Skin epidermis (tissue), 12 donors: ENCODE measurements around the gene SLC6A11.

ENCODE experiments used
- H3K27ac ChIP-seq, 21 experiments: fragments of 200-600 bp; sonication (generic) in 11 of 21; one replicate each; pipeline ENCODE4 v1.5.0; 2020; ENCODE audit warnings: mild to moderate bottlenecking in 3 of 21, inconsistent platforms in 2 of 21, moderate library complexity in 2 of 21
- H3K4me3 ChIP-seq, 7 experiments: fragments of 200-600 bp; sonication (generic) in 2 of 7; one replicate each; pipeline ENCODE4 v1.5.0; 2020; ENCODE audit warnings: inconsistent platforms in 2 of 7, mild to moderate bottlenecking in 2 of 7, moderate library complexity in 1 of 7

Gene SLC6A11

DNA sequence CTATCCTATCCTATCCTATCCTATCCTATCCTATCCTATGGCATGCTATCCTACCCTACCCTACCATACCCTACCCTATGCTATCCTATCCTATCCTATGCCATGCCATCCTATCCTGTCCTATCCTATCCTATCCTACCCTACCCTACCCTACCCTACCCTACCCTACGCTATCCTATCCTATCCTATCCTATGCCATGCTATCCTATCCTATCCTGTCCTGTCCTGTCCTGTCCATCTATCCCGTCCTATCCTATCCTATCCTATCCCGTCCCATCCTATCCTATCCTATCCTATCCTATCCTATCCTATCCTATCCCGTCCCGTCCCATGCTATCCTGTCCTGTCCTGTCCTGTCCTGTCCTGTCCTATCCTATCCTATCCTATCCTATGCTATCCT, 57.4 kb downstream of the SLC6A11 start:
- no peak overlapping the region for H3K27ac ChIP-seq
- no peak overlapping the region for H3K4me3 ChIP-seq

DNA sequence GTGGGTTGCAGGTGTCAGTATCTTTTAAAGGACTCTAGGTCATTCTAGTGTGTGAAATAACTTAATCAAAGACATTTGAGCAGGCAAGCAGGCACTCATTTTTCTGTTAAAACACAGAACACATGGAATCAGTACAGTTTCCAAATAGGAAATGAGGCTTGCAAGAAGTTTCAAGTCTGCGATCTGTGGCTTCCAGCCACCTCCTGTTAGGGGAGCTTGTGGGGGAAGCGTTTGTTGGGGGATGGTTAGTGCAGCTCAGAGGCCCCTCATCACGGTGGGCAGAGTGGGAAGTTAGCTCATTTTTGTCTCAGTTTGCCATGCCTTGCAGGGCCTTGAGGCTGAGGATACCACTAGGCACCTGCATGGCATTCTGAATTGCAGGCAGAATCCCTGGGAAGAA, 59.9 kb downstream of the SLC6A11 start:
- Histone ChIP-seq H3K4me3 (no peak overlapping the region), H3K27ac (no peak overlapping the region)

DNA sequence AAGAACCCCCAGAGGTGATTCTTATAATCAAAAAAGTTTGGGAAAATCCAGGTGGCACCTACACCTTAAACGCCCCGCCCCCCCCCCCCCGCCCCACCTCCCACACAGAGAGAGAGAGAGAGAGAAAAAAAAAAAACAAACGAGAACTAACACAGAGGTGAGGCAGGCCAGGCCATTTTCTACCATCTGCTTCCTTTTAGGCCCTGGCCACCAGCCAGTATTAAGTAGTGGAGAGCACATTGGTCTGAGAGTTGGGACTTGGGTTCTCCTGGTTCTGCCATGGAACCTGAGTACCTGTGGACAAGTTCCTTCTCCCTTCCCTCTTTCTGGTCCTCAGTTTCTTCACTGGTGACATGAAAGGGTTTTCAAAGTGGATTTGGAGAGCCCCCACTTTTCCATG, 60.6 kb downstream of the SLC6A11 start:
- H3K4me3 ChIP-seq = no peak overlapping the region
- no peak overlapping the region for H3K27ac ChIP-seq

DNA sequence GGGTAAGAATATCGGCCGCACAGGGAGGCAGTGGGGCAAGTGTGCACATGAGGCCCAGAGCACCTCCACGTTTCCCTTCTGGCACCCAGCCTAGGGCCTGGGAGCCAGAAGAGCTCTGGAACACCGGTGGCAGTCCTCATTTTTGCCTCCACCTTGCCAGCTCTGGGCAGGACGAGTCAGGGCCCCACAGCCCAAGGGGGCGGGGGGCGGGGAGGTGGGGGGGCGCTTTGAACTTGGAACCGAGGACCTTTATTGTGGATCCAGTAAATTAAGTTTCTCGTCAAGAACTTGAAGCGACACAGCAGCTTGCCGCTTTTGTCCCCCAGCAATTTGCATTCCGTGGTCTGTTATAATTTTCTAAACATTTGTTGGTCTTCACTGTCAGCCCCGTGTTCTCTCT, 66.8 kb downstream of the SLC6A11 start:
- H3K4me3 ChIP-seq = no peak overlapping the region

GRCh38 chr3:10883478-10884234, 67.6 kb downstream of the SLC6A11 start:
- H3K4me3 ChIP-seq = no peak overlapping the region
- H3K27ac ChIP-seq = no peak overlapping the region

More for the DNA sequence above, 66.8 kb downstream of the SLC6A11 start:
- H3K27ac ChIP-seq = no peak overlapping the region

- no peak overlapping the region for H3K4me3 ChIP-seq
- H3K27ac ChIP-seq = no peak overlapping the region
These were observed 71.0 kb downstream of the SLC6A11 start for GRCh38 chr3:10887015-10887414.

- no peak overlapping the region for H3K27ac ChIP-seq
- no peak overlapping the region for H3K4me3 ChIP-seq
These were observed 72.6 kb downstream of the SLC6A11 start for GRCh38 chr3:10888518-10889090.

DNA sequence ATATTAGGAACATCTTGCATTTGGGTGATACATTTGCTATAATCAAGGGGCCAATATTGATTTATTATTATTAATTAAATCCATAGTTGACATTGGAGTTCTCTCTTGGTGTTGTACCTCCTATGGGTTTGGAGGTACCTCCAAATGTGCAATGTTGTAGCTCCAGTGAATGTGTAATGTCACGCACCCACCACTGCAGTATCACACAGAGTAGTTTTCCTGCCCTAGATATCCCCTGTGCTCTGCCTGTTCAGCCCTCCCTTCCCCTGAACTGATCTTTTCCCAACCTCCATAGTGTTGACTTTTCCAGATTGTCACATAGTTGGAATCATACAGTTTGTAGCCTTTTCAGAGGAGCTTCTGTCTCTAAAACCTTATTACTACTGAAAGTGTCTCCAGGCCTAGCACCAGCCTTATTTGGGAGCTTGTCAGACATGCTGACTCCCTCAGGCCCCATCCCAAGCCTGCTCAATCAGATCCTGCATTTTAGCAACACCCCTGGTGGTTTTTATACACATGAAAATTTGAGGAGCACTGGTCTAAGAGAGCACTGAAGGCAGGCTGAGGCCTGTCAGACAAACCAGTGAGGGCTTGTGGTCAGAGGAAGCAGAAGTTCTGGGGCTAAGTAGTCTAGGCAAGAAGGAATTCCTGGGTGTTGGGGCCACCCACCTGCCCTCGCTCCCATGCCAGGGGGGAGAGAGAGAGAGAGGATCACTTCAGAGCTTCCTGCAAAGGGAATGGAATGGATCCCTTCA, 73.4 kb downstream of the SLC6A11 start:
- Histone ChIP-seq H3K27ac (no peak overlapping the region), H3K4me3 (no peak overlapping the region)

- H3K4me3 ChIP-seq = no peak overlapping the region
- no peak overlapping the region for H3K27ac ChIP-seq
These were observed 74.6 kb downstream of the SLC6A11 start for GRCh38 chr3:10890665-10891064.

GRCh38 chr3:10892622-10893021, 76.6 kb downstream of the SLC6A11 start:
- H3K4me3 ChIP-seq = no peak overlapping the region
- no peak overlapping the region for H3K27ac ChIP-seq

DNA sequence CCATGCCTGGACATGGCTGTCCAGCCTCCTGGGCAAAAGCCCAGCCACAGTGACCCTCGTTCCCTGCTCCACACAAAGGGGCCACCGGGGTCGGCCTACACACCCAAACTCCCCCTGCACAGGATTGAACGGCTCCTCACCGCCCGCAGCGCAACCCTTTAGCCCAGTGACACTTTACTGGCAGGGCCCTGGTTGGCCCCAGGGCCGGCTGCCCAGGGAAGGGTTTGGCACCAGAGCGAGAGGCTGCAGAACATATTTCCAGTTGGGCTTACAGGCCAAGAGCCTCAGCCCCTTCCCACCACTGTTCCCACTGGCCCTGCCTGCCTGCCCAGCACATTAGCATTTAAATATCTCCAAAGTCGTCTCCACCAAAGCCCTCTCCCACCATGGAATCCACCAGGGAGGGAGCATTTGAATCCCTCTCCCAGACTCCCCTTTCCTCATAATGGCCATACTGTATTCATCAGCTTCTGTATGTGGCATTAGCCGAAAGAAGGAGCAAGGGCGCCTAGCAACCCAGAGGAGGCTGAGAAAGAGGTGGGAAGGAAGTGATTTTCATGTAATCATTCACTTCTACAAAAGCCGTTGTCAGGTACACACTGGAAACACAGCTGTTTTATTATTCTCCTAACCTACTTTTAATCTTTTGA, 85.4 kb downstream of the SLC6A11 start:
- Histone ChIP-seq H3K4me3 (no peak overlapping the region), H3K27ac (no peak overlapping the region)

DNA sequence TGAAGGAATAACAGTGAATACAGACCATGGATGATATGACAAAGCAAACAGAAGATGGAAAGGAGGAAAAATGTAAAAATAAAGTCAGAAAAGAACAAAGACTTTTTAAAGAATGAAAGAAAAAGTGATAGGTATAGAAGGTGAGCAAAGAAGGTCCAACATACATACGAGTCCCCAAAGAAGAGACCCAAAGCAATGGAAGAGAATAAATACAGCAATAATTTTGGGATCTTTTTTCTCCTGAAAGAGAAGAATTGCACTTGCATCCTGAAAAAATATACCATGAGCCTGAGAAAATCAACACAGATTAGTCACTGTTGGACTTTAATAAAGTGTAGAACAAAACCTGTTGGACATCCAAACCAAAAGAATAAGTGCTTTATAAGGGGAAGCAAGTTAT, 91.2 kb downstream of the SLC6A11 start:
- Histone ChIP-seq H3K27ac (no peak overlapping the region), H3K4me3 (no peak overlapping the region)

DNA sequence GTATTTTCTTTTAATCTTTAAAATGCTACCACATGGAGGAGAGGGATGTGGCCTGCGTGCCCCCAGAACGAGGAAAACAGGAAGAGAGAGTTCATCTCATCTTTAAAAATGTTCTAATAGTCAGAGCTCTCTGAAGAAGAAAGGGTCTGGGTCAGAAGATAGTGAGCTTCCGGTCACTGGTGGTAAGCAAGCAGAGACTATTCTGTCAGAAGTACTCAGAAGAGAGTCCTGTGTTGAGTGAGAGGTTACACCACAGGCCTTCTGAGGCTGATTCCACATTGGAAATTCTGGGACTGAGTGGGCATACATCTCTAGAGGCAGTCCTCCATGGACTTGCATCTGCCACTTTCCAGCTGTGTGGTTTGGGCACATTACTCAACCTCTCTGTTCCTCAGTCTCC, 94.3 kb downstream of the SLC6A11 start:
- Histone ChIP-seq H3K27ac (no peak overlapping the region), H3K4me3 (no peak overlapping the region)

GRCh38 chr3:10911350-10912002, 95.4 kb downstream of the SLC6A11 start:
- H3K4me3 ChIP-seq = no peak overlapping the region
- H3K27ac ChIP-seq = no peak overlapping the region

GRCh38 chr3:10912786-10913185, 96.8 kb downstream of the SLC6A11 start:
- Histone ChIP-seq H3K27ac (no peak overlapping the region), H3K4me3 (no peak overlapping the region)

- Histone ChIP-seq H3K4me3 (no peak overlapping the region), H3K27ac (no peak overlapping the region)
These were observed 99.3 kb downstream of the SLC6A11 start for GRCh38 chr3:10915376-10915775.

- H3K27ac ChIP-seq = no peak overlapping the region
- no peak overlapping the region for H3K4me3 ChIP-seq
These were observed 101.1 kb downstream of the SLC6A11 start for GRCh38 chr3:10917176-10917575.

DNA sequence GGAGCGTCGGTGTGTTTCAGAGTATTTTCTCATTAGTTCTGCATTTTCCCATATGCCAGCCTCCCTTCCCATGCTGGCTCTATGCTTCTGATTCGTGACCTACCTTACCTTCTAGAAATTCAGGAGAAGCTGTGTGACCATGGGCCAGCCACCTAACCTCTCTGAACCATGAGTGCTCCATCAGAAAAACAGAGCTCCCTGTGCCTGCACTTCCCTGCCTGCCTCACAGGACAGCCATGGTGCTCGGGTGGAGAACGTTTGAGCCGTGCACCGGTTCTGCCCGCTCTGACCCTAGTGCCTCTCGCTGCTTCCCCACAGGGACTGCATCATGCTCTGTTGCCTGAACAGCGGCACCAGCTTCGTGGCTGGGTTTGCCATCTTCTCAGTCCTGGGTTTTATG, 102.0 kb downstream of the SLC6A11 start:
- Histone ChIP-seq H3K27ac (no peak overlapping the region), H3K4me3 (no peak overlapping the region)

- Histone ChIP-seq H3K27ac (no peak overlapping the region), H3K4me3 (no peak overlapping the region)
These were observed 103.6 kb downstream of the SLC6A11 start for GRCh38 chr3:10919636-10920035.
